IgD-negative memory B cell (primary cell): ENCODE results near the gene CDC42EP5. TPM values are rescaled to one million over a fixed set of nuclear protein-coding genes. Genes with fewer than 3 reads are reported as not detected.
"Not testable (repeated sequence)": the region's sequence is repeated elsewhere in the genome, so short reads cannot be mapped to it uniquely, and the experiment has no call there.

ENCODE experiments used
- H3K27ac Mint-ChIP-seq, 3 donors: one replicate each; pipeline ENCODE4 v1.8.0; 2020 to 2022; ENCODE audit warnings: mild to moderate bottlenecking in 3 of 3, mixed read lengths in 3 of 3, moderate library complexity in 1 of 3
- H3K27me3 Mint-ChIP-seq: one replicate; pipeline ENCODE4 v1.8.0; 2021; ENCODE audit warnings: mixed read lengths
- H3K36me3 Mint-ChIP-seq: one replicate; pipeline ENCODE4 v1.8.0; 2020; ENCODE audit warnings: mild to moderate bottlenecking, mixed read lengths
- H3K4me1 Mint-ChIP-seq, 3 donors: one replicate each; pipeline ENCODE4 v1.8.0; 2020 to 2022; ENCODE audit warnings: mixed read lengths in 3 of 3, mild to moderate bottlenecking in 1 of 3
- H3K4me3 Mint-ChIP-seq, 4 donors: one replicate each; pipeline ENCODE4 v1.8.0; 2020 to 2022; ENCODE audit warnings: mild to moderate bottlenecking in 4 of 4, mixed read lengths in 4 of 4, moderate library complexity in 3 of 4
- H3K9me3 Mint-ChIP-seq, 3 donors: one replicate each; pipeline ENCODE4 v1.8.0; 2020 to 2021; ENCODE audit warnings: mixed read lengths in 3 of 3, mild to moderate bottlenecking in 1 of 3
- polyA plus RNA-seq: library from polyadenylated mRNA; unstranded; fragments of 300-500 nt; fragmentation: Illumina TruSeq; gene quantifications from one replicate; pipeline ENCODE4 v1.2.3, GENCODE V29; 2021

The CDC42EP5 gene
- polyA plus RNA-seq, 1 donor from 2014 or later: not detected

DNA sequence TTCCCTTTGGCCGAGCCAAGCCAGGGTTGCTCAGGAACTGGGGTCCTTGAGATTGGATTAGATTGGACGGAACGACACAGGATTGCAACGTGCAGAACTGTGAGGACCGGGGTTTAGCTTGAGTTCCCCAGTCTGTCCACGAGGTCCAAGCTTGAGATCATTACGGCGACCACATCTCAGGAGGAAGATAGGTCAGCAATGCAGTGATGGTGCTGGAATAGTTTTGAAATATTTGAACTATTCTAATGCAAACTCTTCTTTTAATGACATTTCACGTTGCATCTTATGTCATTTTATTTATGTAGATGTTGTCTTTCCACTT lies 25.3 kb upstream of the CDC42EP5 start:
- H3K4me3 Mint-ChIP-seq, H3K9me3 Mint-ChIP-seq, H3K4me1 Mint-ChIP-seq, H3K27ac Mint-ChIP-seq, H3K36me3 Mint-ChIP-seq: not testable (repeated sequence)
- H3K27me3 Mint-ChIP-seq: peaks cover 42% of the 10 kb centered on the region

DNA sequence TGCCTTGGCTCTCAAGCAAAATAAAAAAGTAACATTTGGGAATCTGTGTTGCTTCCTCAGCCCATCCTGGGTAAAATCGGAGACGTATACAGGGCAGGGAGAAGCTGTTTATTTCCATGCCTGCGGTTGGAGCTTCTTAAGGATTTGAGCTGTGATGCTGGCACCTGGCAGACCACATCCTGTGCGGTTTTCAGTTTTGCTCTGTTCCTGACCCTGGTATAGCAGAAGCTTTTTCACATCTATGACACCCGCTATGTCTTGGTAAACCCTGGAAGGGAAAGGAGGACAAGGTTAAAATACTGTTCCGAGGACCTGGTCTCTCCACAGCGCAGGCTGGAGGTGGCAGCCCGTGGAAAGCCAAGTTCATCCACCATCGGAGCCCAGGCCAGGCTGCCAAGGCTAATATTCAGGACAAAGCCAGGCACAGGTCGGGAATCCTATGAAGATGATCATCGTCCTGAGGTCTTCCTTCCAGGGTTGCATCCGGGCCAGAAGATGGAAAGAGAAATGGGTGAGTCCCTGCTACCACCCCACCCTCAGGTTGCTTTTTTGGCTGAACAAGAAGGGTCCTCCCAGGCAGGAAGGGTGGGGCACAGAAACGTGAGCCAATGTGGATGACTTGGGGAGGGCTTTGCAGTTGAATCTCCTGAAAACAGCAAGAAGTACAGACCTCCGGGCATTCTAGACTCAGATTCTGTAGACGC lies 24.8 kb upstream of the CDC42EP5 start:
- H3K4me3 Mint-ChIP-seq: peak overlapping the region in 1 of 4 donors; percentile 52
- H3K9me3 Mint-ChIP-seq, H3K36me3 Mint-ChIP-seq, H3K27ac Mint-ChIP-seq, H3K4me1 Mint-ChIP-seq: not testable (repeated sequence)
- peaks cover 44% of the 10 kb centered on the region for H3K27me3 Mint-ChIP-seq

DNA sequence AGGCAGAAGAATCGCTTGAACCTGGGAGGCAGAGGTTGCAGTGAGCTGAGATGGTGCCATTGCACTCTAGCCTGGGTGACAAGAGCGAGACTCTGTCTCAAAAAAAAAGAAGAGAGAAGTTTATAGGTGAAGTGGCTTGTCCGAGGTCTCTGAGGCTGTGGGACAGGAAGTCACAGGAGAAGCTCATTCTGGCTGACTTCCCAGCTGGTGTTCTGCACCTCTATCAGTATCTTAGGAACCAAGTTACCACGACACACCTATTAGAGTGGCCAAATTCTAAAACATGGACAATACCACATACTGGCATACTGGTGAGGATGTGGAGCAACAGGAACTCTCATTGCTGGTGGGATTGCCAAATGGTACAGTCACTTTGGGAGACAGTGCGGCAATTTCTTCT lies 22.2 kb upstream of the CDC42EP5 start:
- not testable (repeated sequence) for H3K27ac Mint-ChIP-seq, H3K4me3 Mint-ChIP-seq, H3K36me3 Mint-ChIP-seq, H3K9me3 Mint-ChIP-seq
- Mint-ChIP-seq H3K27me3 (peaks cover 59% of the 10 kb centered on the region), H3K4me1 (peaks cover 5 to 12% (median 7%) of the 10 kb centered on the region in 3 donors)

DNA sequence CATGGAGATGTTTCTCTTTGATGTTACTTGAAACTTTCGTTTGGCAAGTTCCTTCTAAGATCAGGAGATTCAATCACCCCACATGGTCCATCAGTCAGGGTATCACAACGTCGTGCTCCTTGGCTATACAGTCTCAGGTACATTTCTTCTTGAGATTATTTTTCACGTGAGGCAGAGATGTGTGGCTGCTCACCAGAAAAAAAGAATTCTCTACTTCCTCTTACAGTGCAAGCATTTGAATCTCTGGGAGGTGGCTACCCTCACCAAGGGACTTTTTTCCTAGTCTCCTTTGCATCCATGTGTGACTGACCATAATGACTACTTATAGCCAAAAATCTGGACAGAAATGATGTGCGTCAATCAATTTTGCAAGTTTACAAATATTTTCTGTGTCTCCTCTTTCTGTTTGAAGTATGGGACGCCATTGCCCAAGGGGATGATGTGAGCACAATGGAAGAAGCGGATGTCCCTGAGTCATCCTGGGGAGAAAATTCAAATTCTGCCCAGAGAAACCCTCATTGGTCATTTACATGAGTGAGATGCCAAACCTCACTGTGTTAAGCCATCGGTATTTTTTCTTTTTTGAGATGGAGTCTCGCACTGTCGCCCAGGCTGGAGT lies 21.0 kb upstream of the CDC42EP5 start:
- Mint-ChIP-seq H3K27ac (no peak overlapping the region), H3K9me3 (no peaks in the 10 kb centered on the region), H3K4me1 (peaks cover 7 to 12% (median 7%) of the 10 kb centered on the region in 3 donors), H3K27me3 (peaks cover 56% of the 10 kb centered on the region), H3K36me3 (no peaks in the 10 kb centered on the region), H3K4me3 (no peak overlapping the region)

DNA sequence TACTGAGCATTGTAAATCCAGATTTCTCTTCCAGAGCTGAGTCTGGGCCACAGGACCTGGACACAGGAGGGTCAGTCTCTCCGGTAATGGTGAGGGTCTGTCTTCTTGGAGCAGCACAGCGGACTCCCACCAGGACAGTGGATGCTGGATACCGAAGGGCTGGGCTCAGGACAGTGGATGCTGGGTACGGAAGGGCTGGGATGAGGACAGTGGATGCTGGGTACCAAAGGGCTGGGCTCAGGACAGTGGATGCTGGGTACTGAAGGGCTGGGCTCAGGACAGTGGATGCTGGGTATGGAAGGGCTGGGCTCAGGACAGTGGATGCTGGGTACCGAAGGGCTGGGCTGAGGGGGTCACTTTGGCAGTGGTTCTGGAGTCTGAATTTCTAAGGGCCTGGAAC lies 20.0 kb upstream of the CDC42EP5 start:
- H3K27ac Mint-ChIP-seq, H3K36me3 Mint-ChIP-seq, H3K4me3 Mint-ChIP-seq, H3K9me3 Mint-ChIP-seq: not testable (repeated sequence)
- peaks cover 49% of the 10 kb centered on the region for H3K27me3 Mint-ChIP-seq
- H3K4me1 Mint-ChIP-seq: peaks cover 7 to 11% (median 9%) of the 10 kb centered on the region in 3 donors

DNA sequence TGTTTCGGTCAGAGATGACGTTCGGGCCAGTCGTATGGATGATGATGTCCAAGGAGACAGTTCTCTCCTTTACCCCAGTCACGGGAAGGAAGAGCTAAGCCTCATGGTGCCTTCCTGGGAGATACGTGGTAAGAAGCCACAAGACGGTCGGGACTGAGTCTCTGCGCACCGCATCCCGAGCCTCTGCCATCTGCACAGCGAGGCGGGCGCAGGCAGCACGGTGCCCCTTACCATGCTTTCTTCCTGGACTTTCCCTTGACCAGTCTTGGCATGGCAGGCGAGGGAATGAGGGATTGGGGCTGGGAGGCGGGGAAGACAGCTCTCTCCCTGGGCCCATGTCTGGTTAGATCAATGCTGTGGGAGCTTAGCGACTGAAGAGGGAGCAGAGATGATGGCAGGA lies 19.5 kb upstream of the CDC42EP5 start:
- peaks cover 46% of the 10 kb centered on the region for H3K27me3 Mint-ChIP-seq
- no peak overlapping the region for H3K4me3 Mint-ChIP-seq
- no peaks in the 10 kb centered on the region for H3K36me3 Mint-ChIP-seq
- no peak overlapping the region for H3K27ac Mint-ChIP-seq
- H3K9me3 Mint-ChIP-seq: no peaks in the 10 kb centered on the region
- H3K4me1 Mint-ChIP-seq: peaks cover 5 to 10% (median 9%) of the 10 kb centered on the region in 3 donors

DNA sequence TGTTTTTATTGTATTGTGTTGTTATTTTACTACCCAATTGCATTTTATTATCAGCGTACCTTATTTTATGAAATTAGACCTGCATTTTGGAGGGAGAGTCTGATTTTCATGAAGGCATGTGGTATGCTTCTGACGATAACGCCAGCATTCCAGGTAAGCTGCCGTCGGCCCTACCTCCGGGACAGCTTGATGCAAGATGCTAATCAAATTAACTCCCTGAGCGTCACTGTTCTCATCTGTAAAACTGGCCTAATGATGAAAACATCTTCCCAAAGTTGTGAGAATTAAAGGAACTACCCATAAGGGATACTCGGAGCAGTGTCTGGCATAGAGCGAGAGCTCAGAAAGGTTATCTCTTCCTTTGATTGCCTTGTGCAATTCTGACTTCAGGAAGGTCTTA lies 16.7 kb upstream of the CDC42EP5 start:
- Mint-ChIP-seq H3K27me3 (peaks cover 39% of the 10 kb centered on the region), H3K36me3 (no peaks in the 10 kb centered on the region), H3K27ac (peak overlapping the region in 1 of 3 donors; percentile 32), H3K4me3 (no peak overlapping the region), H3K4me1 (peaks cover 7 to 14% (median 10%) of the 10 kb centered on the region in 3 donors), H3K9me3 (no peaks in the 10 kb centered on the region)

DNA sequence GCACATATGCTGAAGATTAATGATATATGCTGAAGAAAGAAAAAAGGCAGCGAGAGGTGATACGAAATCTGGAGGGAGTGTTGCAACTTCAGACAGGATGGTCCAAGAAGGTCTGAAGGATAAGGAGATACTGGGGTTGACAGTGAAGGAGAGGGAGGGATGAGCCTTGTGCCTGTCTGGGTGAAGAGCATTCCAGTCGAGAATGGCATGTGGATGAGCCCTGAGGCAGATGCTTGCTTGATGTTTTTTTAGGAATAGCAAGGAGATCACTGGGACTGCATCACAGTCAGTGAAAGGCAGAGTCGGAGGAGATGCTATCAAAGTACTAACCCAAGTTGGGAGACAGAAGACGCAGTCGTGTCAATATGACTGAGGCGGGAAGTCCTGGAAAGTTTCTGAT lies 16.2 kb upstream of the CDC42EP5 start:
- Mint-ChIP-seq H3K9me3 (no peaks in the 10 kb centered on the region), H3K36me3 (no peaks in the 10 kb centered on the region), H3K4me3 (no peak overlapping the region), H3K27ac (no peak overlapping the region), H3K27me3 (peaks cover 41% of the 10 kb centered on the region), H3K4me1 (peaks cover 8 to 14% (median 11%) of the 10 kb centered on the region in 3 donors)

DNA sequence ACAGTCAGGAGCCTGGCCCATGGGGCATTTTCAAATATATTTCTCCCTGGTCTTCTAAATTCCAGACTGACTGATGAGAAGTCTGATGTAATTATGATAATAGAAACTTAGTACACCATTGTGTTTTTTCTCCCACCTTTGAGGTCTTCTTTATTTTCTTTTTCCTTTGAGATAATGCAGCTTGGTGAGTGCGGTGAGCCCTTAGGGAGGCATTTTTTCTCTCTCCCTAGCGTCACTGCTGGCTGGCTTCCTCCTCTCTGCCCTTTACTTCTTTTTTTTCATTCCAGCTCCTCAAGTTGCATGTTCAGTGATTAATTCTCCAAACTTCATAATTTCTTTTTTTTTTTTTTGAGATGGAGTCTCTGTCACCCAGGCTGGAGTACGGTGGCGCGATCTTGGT lies 12.8 kb upstream of the CDC42EP5 start:
- Mint-ChIP-seq H3K4me1 (peaks cover 20 to 23% (median 20%) of the 10 kb centered on the region in 3 donors), H3K27ac (no peak overlapping the region), H3K27me3 (peaks cover 33% of the 10 kb centered on the region), H3K9me3 (no peaks in the 10 kb centered on the region), H3K4me3 (no peak overlapping the region), H3K36me3 (no peaks in the 10 kb centered on the region)

DNA sequence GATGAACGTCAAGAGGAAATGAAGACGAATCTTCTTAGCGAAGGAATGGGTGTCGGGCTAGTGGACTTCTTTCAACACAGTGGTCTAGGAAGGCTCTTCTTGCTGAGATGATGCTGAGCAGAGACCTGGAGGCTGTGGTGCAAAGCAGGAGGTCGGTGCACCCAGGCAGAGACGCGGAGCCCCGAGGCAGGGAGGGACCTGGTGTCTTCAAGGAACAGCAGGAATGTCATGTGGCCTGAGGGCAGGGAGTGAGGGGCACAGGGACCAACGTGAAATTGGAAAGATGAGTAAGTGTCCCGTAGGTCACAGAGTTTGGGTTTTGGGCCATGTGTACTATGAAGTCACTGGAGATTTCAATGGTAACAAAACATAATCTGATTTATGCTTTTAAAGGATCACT lies 11.4 kb upstream of the CDC42EP5 start:
- peaks cover 19 to 23% (median 21%) of the 10 kb centered on the region in 3 donors for H3K4me1 Mint-ChIP-seq
- H3K9me3 Mint-ChIP-seq: no peaks in the 10 kb centered on the region
- H3K27me3 Mint-ChIP-seq: peaks cover 36% of the 10 kb centered on the region
- no peak overlapping the region for H3K27ac Mint-ChIP-seq
- H3K36me3 Mint-ChIP-seq: no peaks in the 10 kb centered on the region
- no peak overlapping the region for H3K4me3 Mint-ChIP-seq

DNA sequence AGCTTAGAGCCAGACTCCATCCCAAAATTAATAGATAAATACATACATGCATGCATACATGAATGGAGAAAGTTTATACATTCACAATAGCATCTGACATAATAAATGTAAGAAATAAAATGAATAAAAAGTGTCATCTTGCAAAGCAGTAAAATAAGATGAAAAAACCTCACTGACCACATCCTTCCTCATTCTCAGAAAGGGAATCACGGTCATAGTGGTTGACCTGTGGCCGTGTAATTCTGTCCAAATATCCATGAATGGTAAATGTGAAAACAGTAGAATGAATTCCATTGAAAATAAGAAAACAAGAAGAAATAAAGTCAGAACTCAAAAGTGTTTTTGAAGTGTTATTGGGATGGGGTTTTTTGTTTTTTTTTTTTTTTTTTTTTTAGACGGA lies 9.8 kb upstream of the CDC42EP5 start:
- Mint-ChIP-seq H3K4me3 (peak overlapping the region in 3 of 4 donors; percentile 31 to 79 (median 54)), H3K4me1 (peaks cover 22 to 24% (median 23%) of the 10 kb centered on the region in 3 donors), H3K36me3 (no peaks in the 10 kb centered on the region), H3K27ac (peak overlapping the region; percentile 15 to 62 (median 31)), H3K9me3 (no peaks in the 10 kb centered on the region), H3K27me3 (peaks cover 38% of the 10 kb centered on the region)

DNA sequence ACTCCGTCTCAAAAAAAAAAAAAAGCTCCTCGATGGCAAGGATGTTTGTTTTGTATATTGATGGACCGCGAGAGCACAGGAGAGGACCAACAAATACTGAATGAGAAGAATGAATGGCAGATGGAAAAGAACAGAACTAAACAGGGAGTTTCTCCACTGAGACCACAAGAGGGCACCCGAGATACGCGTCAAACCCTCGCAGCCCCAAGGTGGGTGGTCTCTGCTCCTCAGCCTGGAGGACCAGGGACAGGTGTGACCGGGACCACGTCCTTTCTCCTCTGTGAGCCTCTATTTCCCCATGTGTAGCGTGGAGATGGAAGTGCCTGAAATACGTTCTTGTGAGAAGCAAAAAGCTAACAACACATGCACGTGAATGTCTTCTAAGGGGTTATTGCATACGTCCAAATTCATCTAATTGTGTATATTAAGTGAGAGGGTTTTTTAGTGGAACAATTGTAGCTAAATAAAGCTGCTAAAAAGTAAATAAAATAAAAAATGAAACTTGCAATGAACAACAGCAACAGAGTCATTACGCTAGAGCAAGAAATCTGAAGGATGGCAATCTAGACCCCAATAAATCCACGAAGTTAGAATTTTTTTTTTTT lies 8.3 kb upstream of the CDC42EP5 start:
- H3K4me3 Mint-ChIP-seq: peak overlapping the region in 2 of 4 donors; percentile 5 to 17
- no peaks in the 10 kb centered on the region for H3K9me3 Mint-ChIP-seq
- peak overlapping the region; percentile 12 to 80 (median 20) for H3K27ac Mint-ChIP-seq
- peaks cover 42% of the 10 kb centered on the region for H3K27me3 Mint-ChIP-seq
- peaks cover 22 to 24% (median 23%) of the 10 kb centered on the region in 3 donors for H3K4me1 Mint-ChIP-seq
- H3K36me3 Mint-ChIP-seq: no peaks in the 10 kb centered on the region

DNA sequence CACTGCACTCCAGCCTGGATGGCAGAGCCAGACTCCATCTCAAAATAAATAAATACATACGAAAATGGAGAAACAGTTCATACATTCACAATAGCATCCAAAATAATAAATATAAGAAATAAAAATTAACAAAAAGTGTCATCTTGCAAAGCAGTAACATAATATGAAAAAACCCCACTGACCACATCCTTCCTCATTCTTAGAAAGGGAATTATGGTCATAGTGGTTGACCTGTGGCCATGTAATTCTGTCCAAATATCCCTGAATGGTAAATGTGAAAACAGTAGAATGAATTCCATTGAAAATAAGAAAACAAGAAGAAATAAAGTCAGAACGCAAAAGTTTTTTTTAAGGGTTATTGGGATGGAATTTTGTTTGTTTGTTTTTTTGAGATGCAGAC lies 7.0 kb upstream of the CDC42EP5 start:
- Mint-ChIP-seq H3K36me3 (no peaks in the 10 kb centered on the region), H3K27ac (no peak overlapping the region), H3K9me3 (no peaks in the 10 kb centered on the region), H3K27me3 (peaks cover 40% of the 10 kb centered on the region), H3K4me3 (no peak overlapping the region), H3K4me1 (peaks cover 18 to 22% (median 22%) of the 10 kb centered on the region in 3 donors)

DNA sequence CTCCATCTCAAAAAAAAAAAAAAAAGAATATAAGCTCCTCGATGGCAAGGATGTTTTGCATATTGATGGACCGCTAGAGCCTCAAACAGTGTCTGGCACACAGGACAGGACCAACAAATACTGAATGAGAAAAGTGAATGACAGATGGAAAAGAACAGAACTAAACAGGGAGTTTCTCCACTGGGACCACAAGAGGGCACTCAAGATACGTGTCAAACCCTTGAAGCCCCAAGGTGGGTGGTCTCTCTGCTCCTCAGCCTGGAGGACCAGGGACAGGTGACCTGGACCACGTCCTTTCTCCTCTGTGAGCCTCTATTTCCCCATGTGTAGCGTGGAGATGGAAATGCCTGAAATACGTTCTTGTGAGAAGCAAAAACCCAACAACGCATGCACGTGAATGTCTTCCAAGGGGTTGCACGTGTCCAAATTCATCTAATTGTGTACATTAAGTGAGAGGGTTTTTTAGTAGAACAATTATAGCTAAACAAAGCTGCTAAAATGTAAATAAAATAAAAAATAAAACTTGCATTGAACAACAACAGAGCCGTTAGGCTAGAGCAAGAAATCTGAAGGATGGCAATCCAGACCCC lies 5.7 kb upstream of the CDC42EP5 start:
- H3K27me3 Mint-ChIP-seq: peaks cover 30% of the 10 kb centered on the region
- H3K4me3 Mint-ChIP-seq: peak overlapping the region in 1 of 4 donors; percentile 0
- no peak overlapping the region for H3K27ac Mint-ChIP-seq
- H3K36me3 Mint-ChIP-seq: no peaks in the 10 kb centered on the region
- H3K4me1 Mint-ChIP-seq: peaks cover 18% of the 10 kb centered on the region in 3 donors
- no peaks in the 10 kb centered on the region for H3K9me3 Mint-ChIP-seq

DNA sequence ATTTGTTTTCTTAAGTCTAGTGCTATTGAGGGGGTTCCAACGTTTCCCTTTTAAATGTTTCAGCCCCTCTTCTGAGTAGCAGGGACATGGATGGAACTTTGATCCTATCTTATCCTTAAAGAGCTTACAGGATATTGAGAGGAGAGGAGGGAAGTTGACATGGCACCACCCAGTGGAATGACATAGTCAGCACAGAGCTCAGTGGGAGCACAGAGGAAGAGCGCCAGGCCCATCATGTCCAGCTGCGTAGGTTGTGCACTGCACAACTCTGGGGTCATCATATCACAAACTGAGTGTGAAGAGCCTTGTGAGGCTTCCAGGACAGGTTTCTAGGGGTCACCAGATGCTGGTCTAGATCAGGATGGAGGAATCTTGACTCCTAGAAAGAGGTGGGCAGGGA lies 4.6 kb upstream of the CDC42EP5 start:
- peaks cover 13 to 14% (median 14%) of the 10 kb centered on the region in 3 donors for H3K4me1 Mint-ChIP-seq
- no peaks in the 10 kb centered on the region for H3K36me3 Mint-ChIP-seq
- H3K27me3 Mint-ChIP-seq: peaks cover 29% of the 10 kb centered on the region
- no peak overlapping the region for H3K27ac Mint-ChIP-seq
- H3K4me3 Mint-ChIP-seq: no peak overlapping the region
- no peaks in the 10 kb centered on the region for H3K9me3 Mint-ChIP-seq
